ENCODE data around the gene FRMD4B. TPM values are rescaled to one million over a fixed set of nuclear protein-coding genes. Genes with fewer than 3 reads are reported as not detected.

The FRMD4B gene
- total and polyA plus RNA-seq, 2 experiments from 2014 or later: 6.4 to 12.8 TPM

DNA sequence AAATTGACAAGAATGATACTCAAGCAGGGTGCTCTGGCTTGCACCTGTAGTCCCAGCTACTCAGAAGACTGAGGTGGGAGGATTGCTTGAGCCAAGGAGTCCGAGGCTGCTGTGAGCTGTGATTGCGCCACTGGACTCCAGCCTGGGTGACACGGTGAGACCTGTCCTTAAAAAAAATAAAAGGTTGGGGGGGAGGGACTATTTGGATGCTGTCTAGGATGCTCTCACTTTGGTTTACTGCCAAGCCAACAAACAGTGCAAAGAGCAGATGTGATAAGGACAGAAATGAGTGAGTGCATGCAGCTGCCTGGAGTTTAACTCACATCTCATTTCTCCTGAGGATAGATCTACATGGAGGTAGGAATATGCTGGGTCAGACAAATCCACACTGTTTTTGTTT lies 130.0 kb downstream of the FRMD4B start (continued):
- TF ChIP-seq, protein P1, sequence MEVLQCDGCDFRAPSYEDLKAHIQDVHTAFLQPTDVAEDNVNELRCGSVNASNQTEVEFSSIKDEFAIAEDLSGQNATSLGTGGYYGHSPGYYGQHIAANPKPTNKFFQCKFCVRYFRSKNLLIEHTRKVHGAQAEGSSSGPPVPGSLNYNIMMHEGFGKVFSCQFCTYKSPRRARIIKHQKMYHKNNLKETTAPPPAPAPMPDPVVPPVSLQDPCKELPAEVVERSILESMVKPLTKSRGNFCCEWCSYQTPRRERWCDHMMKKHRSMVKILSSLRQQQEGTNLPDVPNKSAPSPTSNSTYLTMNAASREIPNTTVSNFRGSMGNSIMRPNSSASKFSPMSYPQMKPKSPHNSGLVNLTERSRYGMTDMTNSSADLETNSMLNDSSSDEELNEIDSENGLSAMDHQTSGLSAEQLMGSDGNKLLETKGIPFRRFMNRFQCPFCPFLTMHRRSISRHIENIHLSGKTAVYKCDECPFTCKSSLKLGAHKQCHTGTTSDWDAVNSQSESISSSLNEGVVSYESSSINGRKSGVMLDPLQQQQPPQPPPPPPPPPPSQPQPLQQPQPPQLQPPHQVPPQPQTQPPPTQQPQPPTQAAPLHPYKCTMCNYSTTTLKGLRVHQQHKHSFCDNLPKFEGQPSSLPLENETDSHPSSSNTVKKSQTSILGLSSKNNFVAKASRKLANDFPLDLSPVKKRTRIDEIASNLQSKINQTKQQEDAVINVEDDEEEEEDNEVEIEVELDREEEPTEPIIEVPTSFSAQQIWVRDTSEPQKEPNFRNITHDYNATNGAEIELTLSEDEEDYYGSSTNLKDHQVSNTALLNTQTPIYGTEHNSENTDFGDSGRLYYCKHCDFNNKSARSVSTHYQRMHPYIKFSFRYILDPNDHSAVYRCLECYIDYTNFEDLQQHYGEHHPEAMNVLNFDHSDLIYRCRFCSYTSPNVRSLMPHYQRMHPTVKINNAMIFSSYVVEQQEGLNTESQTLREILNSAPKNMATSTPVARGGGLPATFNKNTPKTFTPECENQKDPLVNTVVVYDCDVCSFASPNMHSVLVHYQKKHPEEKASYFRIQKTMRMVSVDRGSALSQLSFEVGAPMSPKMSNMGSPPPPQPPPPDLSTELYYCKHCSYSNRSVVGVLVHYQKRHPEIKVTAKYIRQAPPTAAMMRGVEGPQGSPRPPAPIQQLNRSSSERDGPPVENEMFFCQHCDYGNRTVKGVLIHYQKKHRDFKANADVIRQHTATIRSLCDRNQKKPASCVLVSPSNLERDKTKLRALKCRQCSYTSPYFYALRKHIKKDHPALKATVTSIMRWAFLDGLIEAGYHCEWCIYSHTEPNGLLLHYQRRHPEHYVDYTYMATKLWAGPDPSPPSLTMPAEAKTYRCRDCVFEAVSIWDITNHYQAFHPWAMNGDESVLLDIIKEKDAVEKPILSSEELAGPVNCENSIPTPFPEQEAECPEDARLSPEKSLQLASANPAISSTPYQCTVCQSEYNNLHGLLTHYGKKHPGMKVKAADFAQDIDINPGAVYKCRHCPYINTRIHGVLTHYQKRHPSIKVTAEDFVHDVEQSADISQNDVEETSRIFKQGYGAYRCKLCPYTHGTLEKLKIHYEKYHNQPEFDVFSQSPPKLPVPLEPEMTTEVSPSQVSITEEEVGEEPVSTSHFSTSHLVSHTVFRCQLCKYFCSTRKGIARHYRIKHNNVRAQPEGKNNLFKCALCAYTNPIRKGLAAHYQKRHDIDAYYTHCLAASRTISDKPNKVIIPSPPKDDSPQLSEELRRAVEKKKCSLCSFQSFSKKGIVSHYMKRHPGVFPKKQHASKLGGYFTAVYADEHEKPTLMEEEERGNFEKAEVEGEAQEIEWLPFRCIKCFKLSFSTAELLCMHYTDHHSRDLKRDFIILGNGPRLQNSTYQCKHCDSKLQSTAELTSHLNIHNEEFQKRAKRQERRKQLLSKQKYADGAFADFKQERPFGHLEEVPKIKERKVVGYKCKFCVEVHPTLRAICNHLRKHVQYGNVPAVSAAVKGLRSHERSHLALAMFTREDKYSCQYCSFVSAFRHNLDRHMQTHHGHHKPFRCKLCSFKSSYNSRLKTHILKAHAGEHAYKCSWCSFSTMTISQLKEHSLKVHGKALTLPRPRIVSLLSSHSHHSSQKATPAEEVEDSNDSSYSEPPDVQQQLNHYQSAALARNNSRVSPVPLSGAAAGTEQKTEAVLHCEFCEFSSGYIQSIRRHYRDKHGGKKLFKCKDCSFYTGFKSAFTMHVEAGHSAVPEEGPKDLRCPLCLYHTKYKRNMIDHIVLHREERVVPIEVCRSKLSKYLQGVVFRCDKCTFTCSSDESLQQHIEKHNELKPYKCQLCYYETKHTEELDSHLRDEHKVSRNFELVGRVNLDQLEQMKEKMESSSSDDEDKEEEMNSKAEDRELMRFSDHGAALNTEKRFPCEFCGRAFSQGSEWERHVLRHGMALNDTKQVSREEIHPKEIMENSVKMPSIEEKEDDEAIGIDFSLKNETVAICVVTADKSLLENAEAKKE (CRISPR knock-in tag; IDR thresholded peaks at IDR 0.05): no peak
- no peak for TF ChIP-seq JUNB (IDR thresholded peaks at IDR 0.05; ENCODE audit: unreplicated experiment)
- TF ChIP-seq EZH2 (IDR thresholded peaks at IDR 0.05; ENCODE audit: low read depth, unreplicated experiment): no peak
- TF ChIP-seq STAT1 (IDR thresholded peaks at IDR 0.05; ENCODE audit: unreplicated experiment): no peak
- TF ChIP-seq ZNF331 (CRISPR knock-in tag; IDR thresholded peaks at IDR 0.05; ENCODE audit: low read depth): no peak
- TF ChIP-seq, protein P2, sequence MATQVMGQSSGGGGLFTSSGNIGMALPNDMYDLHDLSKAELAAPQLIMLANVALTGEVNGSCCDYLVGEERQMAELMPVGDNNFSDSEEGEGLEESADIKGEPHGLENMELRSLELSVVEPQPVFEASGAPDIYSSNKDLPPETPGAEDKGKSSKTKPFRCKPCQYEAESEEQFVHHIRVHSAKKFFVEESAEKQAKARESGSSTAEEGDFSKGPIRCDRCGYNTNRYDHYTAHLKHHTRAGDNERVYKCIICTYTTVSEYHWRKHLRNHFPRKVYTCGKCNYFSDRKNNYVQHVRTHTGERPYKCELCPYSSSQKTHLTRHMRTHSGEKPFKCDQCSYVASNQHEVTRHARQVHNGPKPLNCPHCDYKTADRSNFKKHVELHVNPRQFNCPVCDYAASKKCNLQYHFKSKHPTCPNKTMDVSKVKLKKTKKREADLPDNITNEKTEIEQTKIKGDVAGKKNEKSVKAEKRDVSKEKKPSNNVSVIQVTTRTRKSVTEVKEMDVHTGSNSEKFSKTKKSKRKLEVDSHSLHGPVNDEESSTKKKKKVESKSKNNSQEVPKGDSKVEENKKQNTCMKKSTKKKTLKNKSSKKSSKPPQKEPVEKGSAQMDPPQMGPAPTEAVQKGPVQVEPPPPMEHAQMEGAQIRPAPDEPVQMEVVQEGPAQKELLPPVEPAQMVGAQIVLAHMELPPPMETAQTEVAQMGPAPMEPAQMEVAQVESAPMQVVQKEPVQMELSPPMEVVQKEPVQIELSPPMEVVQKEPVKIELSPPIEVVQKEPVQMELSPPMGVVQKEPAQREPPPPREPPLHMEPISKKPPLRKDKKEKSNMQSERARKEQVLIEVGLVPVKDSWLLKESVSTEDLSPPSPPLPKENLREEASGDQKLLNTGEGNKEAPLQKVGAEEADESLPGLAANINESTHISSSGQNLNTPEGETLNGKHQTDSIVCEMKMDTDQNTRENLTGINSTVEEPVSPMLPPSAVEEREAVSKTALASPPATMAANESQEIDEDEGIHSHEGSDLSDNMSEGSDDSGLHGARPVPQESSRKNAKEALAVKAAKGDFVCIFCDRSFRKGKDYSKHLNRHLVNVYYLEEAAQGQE (IDR thresholded peaks at IDR 0.05; ENCODE audit: unreplicated experiment): no peak

DNA sequence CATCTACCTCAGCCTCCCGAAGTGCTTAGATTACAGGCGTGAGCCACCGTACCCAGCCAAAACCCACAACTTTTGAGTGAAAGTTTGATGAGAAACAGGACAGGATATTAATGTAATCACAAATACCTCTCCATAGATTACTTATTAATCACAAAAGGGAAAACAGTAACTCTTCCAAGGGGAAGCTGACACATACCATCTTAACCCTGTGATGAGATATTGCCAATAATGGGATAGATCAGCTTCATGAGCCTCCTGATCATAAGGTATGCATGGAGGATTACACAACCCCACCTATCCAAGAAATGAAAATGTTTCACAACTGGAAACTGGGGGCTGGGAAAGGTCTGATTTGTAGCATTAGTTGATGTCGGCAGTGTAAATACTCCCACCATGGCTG lies 131.5 kb downstream of the FRMD4B start:
- Mint-ChIP-seq H3K9me3 (no peaks in the 10 kb centered on the region), H3K27ac (no peak overlapping the region), H3K4me3 (no peak overlapping the region), H3K36me3 (ENCODE audit: low read depth) (no peaks in the 10 kb centered on the region), H3K4me1 (peaks cover 28% of the 10 kb centered on the region), H3K27me3 (ENCODE audit: insufficient read depth, low read depth, poor library complexity) (peaks cover 3% of the 10 kb centered on the region)
- Histone ChIP-seq H3K27ac (ENCODE audit: low read depth) (no peak overlapping the region), H3K4me2 (no peak overlapping the region), H3K9me2 (ENCODE audit: insufficient read depth) (no peaks in the 10 kb centered on the region), H3F3A (replicated peaks; ENCODE audit: low read depth) (no peaks in the 10 kb centered on the region), H3K4me3 (no peak overlapping the region), H2AFZ (no peak overlapping the region), H3K27me3 (ENCODE audit: insufficient read depth) (peaks cover 31% of the 10 kb centered on the region), H3K79me2 (replicated peaks; ENCODE audit: insufficient read depth) (no peaks in the 10 kb centered on the region), H3K36me3 (ENCODE audit: insufficient read depth) (no peaks in the 10 kb centered on the region), H3K4me1 (ENCODE audit: insufficient read depth) (peaks cover 12% of the 10 kb centered on the region), H4K20me1 (replicated peaks; ENCODE audit: insufficient read depth) (no peaks in the 10 kb centered on the region)
- DNase-seq (ENCODE audit: low spot score): no peak
- no peak for ATAC-seq
- TF ChIP-seq, protein P1 (CRISPR knock-in tag; IDR thresholded peaks at IDR 0.05): no peak
- no peak for TF ChIP-seq ZNF331 (CRISPR knock-in tag; IDR thresholded peaks at IDR 0.05; ENCODE audit: low read depth)
